Measurements from ENCODE around the gene GUCY1B1. TPM values are rescaled to one million over a fixed set of nuclear protein-coding genes. Genes with fewer than 3 reads are reported as not detected.

GUCY1B1 gene
- total RNA-seq, 1 donor from 2014 or later: 1.5 TPM

DNA sequence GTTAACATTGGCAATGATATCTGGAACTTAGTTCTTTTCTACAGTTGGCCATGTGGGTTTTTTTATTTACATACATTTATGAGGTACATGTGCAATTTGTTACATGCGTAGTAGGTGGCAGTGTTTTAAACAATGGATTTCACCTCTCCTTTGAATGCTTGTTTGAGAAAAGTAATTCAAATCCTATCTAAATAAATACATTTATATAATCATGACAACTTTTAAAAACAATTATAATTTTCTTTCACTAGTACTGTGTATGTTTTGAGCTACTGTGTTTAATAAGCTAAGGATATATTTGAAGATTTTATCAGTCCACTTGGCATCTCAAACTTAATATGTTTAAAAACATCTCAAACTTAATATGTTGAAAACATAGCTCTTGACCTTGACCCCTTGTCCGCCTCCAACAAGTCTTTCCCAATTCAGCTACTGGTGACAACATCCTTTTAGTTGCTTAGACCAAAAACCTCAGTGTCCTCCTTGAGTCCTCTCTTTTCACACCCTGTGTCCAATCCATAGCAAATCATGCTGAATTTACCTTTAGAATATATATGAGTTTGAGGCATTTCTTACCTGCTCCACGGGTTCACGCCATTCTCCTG, 14.5 kb downstream of the GUCY1B1 start:
- Histone ChIP-seq H3K36me3 (ENCODE audit: insufficient read depth, low read length) (no peaks in the 10 kb centered on the region), H3K9me3 (ENCODE audit: insufficient read depth, low read depth, low read length) (no peaks in the 10 kb centered on the region), H2AFZ (ENCODE audit: low read depth, low read length) (no peak overlapping the region), H4K20me1 (ENCODE audit: insufficient read depth, low read length) (no peaks in the 10 kb centered on the region), H3K27me3 (ENCODE audit: insufficient read depth, low read length) (no peaks in the 10 kb centered on the region), H3K4me3 (ENCODE audit: insufficient read depth, low read depth, low read length) (no peak overlapping the region), H3K4me2 (ENCODE audit: low read length) (no peak overlapping the region), H3K27ac (ENCODE audit: low read depth, low read length) (no peak overlapping the region), H3K9ac (ENCODE audit: low read length) (no peak overlapping the region), H3K79me2 (ENCODE audit: insufficient read depth, low read length) (no peaks in the 10 kb centered on the region), H3K4me1 (ENCODE audit: insufficient read depth, low read length) (no peaks in the 10 kb centered on the region)
- Mint-ChIP-seq H3K4me1 (ENCODE audit: low read depth, unreplicated experiment) (no peaks in the 10 kb centered on the region), H3K27ac (ENCODE audit: unreplicated experiment) (no peak overlapping the region), H3K36me3 (ENCODE audit: low read depth, unreplicated experiment) (no peaks in the 10 kb centered on the region), H3K9me3 (ENCODE audit: unreplicated experiment) (no peaks in the 10 kb centered on the region), H3K27me3 (ENCODE audit: low read depth, unreplicated experiment) (no peaks in the 10 kb centered on the region), H3K4me3 (ENCODE audit: unreplicated experiment) (no peak overlapping the region)
- DNase-seq (ENCODE audit: low read depth) (no peak), FAIRE-seq (no peak)
- TF ChIP-seq EZH2 (IDR thresholded peaks at IDR 0.05; ENCODE audit: insufficient read depth, low read length): no peak
- TF ChIP-seq, protein P1, sequence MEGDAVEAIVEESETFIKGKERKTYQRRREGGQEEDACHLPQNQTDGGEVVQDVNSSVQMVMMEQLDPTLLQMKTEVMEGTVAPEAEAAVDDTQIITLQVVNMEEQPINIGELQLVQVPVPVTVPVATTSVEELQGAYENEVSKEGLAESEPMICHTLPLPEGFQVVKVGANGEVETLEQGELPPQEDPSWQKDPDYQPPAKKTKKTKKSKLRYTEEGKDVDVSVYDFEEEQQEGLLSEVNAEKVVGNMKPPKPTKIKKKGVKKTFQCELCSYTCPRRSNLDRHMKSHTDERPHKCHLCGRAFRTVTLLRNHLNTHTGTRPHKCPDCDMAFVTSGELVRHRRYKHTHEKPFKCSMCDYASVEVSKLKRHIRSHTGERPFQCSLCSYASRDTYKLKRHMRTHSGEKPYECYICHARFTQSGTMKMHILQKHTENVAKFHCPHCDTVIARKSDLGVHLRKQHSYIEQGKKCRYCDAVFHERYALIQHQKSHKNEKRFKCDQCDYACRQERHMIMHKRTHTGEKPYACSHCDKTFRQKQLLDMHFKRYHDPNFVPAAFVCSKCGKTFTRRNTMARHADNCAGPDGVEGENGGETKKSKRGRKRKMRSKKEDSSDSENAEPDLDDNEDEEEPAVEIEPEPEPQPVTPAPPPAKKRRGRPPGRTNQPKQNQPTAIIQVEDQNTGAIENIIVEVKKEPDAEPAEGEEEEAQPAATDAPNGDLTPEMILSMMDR (IDR thresholded peaks at IDR 0.05; ENCODE audit: insufficient read depth, low read depth, low read length): no peak

DNA sequence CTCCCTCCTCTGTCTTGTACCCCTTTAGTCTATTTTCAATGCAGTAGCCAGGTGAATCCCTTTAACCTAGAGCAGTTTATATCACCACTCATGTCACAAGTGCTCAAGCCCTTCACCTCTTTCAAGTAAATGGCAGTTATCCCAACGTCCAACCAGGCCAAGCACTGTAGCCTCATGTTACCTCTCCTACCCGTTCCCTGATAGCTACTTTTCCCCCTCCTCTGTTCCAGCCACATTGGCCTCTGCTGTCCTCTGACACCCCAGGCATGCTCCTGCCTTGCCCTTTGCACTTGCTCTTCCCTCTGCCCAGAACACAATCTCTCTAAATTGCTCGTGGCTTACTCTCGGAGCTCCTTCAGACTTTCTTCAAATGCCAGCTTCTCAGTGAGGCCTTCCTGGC, 15.2 kb downstream of the GUCY1B1 start:
- Mint-ChIP-seq H3K9me3 (ENCODE audit: unreplicated experiment) (no peaks in the 10 kb centered on the region), H3K27me3 (ENCODE audit: low read depth, unreplicated experiment) (no peaks in the 10 kb centered on the region), H3K4me3 (ENCODE audit: unreplicated experiment) (no peak overlapping the region), H3K36me3 (ENCODE audit: low read depth, unreplicated experiment) (no peaks in the 10 kb centered on the region), H3K4me1 (ENCODE audit: low read depth, unreplicated experiment) (no peaks in the 10 kb centered on the region), H3K27ac (ENCODE audit: unreplicated experiment) (no peak overlapping the region)
- FAIRE-seq: no peak
- no peak overlapping the region for H3K4me2 ChIP-seq (ENCODE audit: low read length)
- no peaks in the 10 kb centered on the region for H4K20me1 ChIP-seq (ENCODE audit: insufficient read depth, low read length)
- no peak overlapping the region for H3K4me3 ChIP-seq (ENCODE audit: insufficient read depth, low read depth, low read length)
- TF ChIP-seq, protein P1 (IDR thresholded peaks at IDR 0.05; ENCODE audit: insufficient read depth, low read depth, low read length): no peak
- no peak for TF ChIP-seq EZH2 (IDR thresholded peaks at IDR 0.05; ENCODE audit: insufficient read depth, low read length)
- no peaks in the 10 kb centered on the region for H3K27me3 ChIP-seq (ENCODE audit: insufficient read depth, low read length)
- DNase-seq (ENCODE audit: low read depth): no peak
- H3K4me1 ChIP-seq (ENCODE audit: insufficient read depth, low read length): no peaks in the 10 kb centered on the region
- H3K9me3 ChIP-seq (ENCODE audit: insufficient read depth, low read depth, low read length): no peaks in the 10 kb centered on the region
- no peak overlapping the region for H2AFZ ChIP-seq (ENCODE audit: low read depth, low read length)
- no peak overlapping the region for H3K27ac ChIP-seq (ENCODE audit: low read depth, low read length)
- no peaks in the 10 kb centered on the region for H3K79me2 ChIP-seq (ENCODE audit: insufficient read depth, low read length)
- H3K9ac ChIP-seq (ENCODE audit: low read length): no peak overlapping the region
- no peaks in the 10 kb centered on the region for H3K36me3 ChIP-seq (ENCODE audit: insufficient read depth, low read length)

DNA sequence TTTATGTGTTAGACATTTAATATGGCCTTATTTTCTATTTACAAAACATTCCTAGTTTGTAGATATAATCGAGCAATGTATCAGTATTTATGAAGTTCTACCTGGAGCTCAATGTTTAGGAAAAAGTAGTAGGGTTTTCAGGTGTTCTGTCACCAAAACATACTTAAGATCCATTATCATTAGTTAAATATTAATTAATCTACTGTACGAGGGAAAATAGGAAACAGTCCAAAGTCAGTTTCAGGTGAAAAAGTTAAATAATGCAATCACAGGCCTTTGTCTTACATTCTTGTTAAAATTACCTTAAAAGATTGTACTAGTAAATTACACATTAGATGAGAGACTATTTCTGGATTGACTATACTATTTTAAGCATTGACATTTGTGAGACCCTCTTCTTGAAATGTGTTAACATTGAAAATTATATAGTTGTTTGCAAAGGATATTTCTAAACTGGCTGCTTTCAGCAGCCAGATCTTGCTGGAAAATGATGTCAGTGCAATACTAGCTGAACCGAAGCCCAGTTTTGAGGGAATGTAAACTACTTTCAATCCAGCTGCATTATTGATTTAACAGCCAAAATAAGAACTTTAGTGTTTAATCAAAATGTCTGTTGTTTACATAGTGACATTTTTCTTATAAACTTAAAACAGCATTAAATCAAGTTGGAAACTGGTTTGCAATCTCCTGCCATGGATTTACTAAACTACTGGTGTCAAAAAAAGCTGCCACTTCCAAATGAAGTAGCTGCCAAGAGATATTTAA, 19.3 kb downstream of the GUCY1B1 start:
- Histone ChIP-seq H3K79me2 (ENCODE audit: insufficient read depth, low read length) (no peaks in the 10 kb centered on the region), H3K4me3 (ENCODE audit: insufficient read depth, low read depth, low read length) (no peak overlapping the region), H4K20me1 (ENCODE audit: insufficient read depth, low read length) (no peaks in the 10 kb centered on the region), H3K9me3 (ENCODE audit: insufficient read depth, low read depth, low read length) (no peaks in the 10 kb centered on the region), H3K9ac (ENCODE audit: low read length) (no peak overlapping the region), H2AFZ (ENCODE audit: low read depth, low read length) (no peak overlapping the region), H3K27ac (ENCODE audit: low read depth, low read length) (no peak overlapping the region), H3K27me3 (ENCODE audit: insufficient read depth, low read length) (no peaks in the 10 kb centered on the region), H3K4me1 (ENCODE audit: insufficient read depth, low read length) (no peaks in the 10 kb centered on the region), H3K4me2 (ENCODE audit: low read length) (no peak overlapping the region), H3K36me3 (ENCODE audit: insufficient read depth, low read length) (no peaks in the 10 kb centered on the region)
- no peaks in the 10 kb centered on the region for H3K27me3 Mint-ChIP-seq (ENCODE audit: low read depth, unreplicated experiment)
- H3K4me1 Mint-ChIP-seq (ENCODE audit: low read depth, unreplicated experiment): peaks cover 1% of the 10 kb centered on the region
- TF ChIP-seq, protein P1 (IDR thresholded peaks at IDR 0.05; ENCODE audit: insufficient read depth, low read depth, low read length): no peak
- no peak for TF ChIP-seq EZH2 (IDR thresholded peaks at IDR 0.05; ENCODE audit: insufficient read depth, low read length)
- FAIRE-seq: no peak
- no peak overlapping the region for H3K4me3 Mint-ChIP-seq (ENCODE audit: unreplicated experiment)
- H3K9me3 Mint-ChIP-seq (ENCODE audit: unreplicated experiment): no peaks in the 10 kb centered on the region
- no peak overlapping the region for H3K27ac Mint-ChIP-seq (ENCODE audit: unreplicated experiment)
- DNase-seq (ENCODE audit: low read depth): peak; percentile 50
- no peaks in the 10 kb centered on the region for H3K36me3 Mint-ChIP-seq (ENCODE audit: low read depth, unreplicated experiment)

Measured in astrocyte (in vitro differentiated cells and primary cell).